Amniotic stem cell (primary cell): ENCODE measurements around the gene OGFOD2.
"Not testable (repeated sequence)": the region's sequence is repeated elsewhere in the genome, so short reads cannot be mapped to it uniquely, and the experiment has no call there.

Experiments
- DNase-seq: peaks from one replicate; lab custom pipeline; 2025; lab: John Stamatoyannopoulos, UW

Gene OGFOD2

DNA sequence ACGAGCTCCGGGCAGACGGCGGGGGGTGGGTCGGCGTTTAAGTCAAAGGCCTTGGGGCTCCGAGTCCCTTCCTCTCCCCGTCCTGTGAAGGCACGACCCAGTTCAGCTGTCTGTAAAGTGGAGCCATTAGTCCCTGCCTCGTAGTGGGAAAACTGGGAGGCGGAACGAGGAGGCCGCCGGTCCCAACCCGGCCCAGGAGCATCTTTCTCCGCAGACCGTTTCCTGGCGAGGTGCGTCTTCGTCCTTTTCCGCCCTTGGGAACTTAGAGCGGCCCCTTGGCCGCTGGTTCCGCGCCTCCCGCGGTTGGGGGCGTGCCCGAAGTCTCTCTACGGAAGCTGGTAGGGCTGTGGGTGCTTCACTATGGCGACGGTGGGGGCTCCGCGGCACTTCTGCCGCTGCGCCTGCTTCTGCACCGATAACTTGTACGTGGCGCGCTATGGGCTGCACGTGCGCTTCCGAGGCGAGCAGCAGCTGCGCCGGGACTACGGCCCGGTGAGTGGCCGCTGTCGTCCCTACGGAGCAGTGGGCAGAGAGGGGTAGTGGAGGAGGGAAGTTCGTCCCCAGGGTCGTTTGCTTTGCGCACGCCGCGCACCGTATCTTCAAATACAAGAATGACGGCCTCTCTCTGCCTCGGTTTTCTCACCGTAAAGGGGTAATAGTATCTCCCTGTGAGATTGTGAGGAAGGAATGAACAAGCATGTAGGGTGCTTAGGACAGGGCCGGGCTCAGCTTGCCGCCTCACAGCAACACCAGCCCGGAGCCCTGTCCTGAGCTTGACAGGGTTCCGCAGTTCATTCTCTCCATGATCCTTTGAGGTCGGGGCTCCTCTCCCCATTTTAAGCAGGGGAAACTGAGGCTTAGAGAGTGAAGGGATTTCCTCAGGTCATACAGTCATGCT is at the start of gene OGFOD2:
Gene OGFOD2 (plus strand): TSS at position 353 of the 898 bp plus-strand sequence. CDS start 8 bp downstream, at position 361.
- DNase-seq = peak; percentile 86

- no peak for DNase-seq
These were observed 47.2 kb upstream of the OGFOD2 start for GRCh38 chr12:122927756-122928403.

DNA sequence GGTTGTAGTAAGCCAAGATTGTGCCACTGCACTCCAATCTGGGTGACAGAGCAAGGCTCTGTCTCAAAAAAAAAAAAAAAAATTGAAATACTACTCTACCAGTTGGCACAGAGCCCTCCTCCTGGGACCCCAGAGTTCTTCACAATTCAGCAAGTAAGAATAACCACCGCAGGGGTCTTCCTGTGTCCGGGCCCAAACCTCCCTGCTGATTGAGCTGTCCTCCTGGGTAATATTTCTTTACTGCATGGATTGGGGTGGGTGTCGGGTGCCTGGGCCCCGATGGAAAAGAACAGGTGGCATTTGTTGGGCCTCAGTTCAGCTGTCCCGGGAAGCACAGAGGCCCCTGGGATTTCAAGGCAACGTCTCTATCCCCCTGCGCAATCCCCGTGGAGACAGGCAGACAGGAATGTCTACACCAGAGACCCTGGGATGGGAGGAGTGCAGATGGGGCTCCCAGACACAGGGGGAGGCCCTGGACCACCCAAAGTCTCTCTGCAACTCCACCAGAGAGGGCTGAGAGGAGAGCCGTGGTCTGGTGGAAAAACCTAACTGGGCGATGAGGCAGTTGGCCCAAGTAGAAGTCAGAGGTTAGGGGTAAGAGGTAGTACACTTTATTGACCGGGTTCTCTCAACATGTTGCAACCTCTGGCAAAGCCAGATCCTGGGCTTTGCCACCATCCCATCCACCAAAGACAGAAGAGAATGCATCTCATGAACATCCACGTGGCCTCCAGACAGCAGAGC is 46.5 kb upstream of the OGFOD2 start:
- no peak for DNase-seq

- no peak for DNase-seq
These were observed 45.9 kb upstream of the OGFOD2 start for GRCh38 chr12:122929148-122929538.

DNA sequence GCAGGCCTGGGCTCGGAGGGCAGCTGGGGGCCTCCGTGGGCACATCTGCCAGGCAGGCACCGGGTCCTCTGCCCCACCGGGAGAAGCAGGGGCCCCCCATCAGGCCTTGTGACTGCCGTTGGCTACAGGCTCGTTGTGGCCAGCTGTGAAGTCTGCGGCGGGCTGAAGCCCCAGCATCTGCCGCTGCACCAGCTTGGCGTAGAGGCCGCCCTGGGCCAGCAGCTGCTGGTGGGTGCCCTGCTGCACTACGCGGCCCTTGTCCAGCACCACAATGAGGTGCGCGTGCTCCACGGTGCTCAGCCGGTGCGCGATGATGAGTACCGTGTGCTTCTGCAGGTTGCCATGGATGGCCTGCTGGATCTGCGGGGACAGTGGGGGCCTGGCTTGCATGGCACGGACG is 45.2 kb upstream of the OGFOD2 start:
- DNase-seq = no peak

- no peak for DNase-seq
These were observed 42.8 kb upstream of the OGFOD2 start for GRCh38 chr12:122932207-122932606.

GRCh38 chr12:122934722-122935121 is 40.3 kb upstream of the OGFOD2 start:
- DNase-seq = no peak

- DNase-seq = no peak
These were observed 39.7 kb upstream of the OGFOD2 start for GRCh38 chr12:122935318-122935717.

- DNase-seq = no peak
These were observed 37.4 kb upstream of the OGFOD2 start for GRCh38 chr12:122937622-122938091.

DNA sequence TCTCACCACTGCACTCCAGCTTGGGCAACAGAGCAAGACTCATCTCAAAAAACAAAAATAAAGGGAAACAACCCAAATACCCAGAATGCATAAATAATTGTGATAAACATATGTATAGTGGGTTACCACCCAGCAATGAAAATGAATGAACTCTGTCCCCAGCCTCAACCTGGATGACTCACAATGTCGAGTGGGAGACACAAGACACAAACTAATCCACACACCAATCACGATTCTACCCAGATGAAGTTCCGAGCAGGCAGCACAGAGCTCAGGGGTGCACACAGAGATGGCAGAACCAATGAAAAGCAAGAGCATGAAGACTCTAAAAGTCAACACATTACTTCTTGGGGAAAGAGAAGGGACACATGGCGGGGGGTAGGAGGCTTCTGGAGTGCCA is 35.9 kb upstream of the OGFOD2 start:
- DNase-seq = no peak

GRCh38 chr12:122941351-122941750 is 33.7 kb upstream of the OGFOD2 start:
- not testable (repeated sequence) for DNase-seq

- DNase-seq = no peak
These were observed 32.4 kb upstream of the OGFOD2 start for GRCh38 chr12:122942637-122943036.

DNA sequence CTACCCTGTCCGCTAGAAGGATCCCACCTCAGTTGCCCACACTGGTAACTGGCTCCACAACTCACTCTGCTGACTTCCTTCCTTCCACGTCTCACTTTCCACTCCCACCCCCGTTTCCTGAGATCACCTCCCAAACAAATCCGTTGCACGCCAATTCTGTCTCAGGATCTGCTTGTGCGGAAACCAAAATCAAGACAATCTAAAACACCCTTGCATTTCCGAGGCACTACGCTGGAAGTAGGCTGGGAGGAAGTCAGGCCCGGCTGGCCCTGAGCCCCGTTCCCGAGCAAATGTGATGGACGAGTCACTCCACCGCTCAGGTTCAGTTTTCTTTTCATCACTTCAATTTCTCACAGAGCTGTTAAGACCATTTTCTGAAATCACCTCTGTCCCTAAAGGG is 31.8 kb upstream of the OGFOD2 start:
- no peak for DNase-seq

GRCh38 chr12:122944605-122945592 is 30.1 kb upstream of the OGFOD2 start:
- no peak for DNase-seq

- peak; percentile 98 for DNase-seq
These were observed 28.2 kb upstream of the OGFOD2 start for GRCh38 chr12:122946690-122947341.

- no peak for DNase-seq
These were observed 27.7 kb upstream of the OGFOD2 start for GRCh38 chr12:122947352-122947792.

- DNase-seq = no peak
These were observed 26.4 kb upstream of the OGFOD2 start for GRCh38 chr12:122948605-122949004.

GRCh38 chr12:122949405-122949804 is 25.6 kb upstream of the OGFOD2 start:
- DNase-seq = no peak

- DNase-seq = no peak
These were observed 25.0 kb upstream of the OGFOD2 start for GRCh38 chr12:122949816-122950675.

DNA sequence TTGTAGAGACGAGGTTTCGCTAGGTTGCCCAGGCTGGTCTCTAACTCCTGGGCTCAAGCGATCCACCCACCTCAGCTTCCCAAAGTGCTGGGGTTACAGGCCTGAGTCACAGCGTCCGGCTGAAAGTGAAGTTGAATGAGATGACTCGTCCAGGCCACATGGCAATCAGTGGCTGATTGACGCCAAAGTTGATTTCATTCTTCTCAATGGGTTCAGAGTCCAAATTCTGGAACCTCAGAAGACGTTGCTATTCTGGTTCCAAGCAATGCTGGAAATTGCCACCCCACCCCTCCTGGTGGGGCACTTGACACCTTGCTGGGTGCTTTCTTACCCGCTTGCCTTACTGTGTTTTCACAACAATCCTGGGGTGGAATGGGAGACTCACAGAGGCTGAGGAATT is 23.6 kb upstream of the OGFOD2 start:
- DNase-seq = no peak
